ENCODE data around the gene VAMP8.
A peak's percentile ranks its signal among the peaks of the same experiment; 100 is the strongest.
"Not testable (repeated sequence)": the region's sequence is repeated elsewhere in the genome, so short reads cannot be mapped to it uniquely, and the experiment has no call there.

VAMP8 gene
- 37.0 to 53.7 (median 45.1) reads per million in 4 experiments for total RNA-seq

DNA sequence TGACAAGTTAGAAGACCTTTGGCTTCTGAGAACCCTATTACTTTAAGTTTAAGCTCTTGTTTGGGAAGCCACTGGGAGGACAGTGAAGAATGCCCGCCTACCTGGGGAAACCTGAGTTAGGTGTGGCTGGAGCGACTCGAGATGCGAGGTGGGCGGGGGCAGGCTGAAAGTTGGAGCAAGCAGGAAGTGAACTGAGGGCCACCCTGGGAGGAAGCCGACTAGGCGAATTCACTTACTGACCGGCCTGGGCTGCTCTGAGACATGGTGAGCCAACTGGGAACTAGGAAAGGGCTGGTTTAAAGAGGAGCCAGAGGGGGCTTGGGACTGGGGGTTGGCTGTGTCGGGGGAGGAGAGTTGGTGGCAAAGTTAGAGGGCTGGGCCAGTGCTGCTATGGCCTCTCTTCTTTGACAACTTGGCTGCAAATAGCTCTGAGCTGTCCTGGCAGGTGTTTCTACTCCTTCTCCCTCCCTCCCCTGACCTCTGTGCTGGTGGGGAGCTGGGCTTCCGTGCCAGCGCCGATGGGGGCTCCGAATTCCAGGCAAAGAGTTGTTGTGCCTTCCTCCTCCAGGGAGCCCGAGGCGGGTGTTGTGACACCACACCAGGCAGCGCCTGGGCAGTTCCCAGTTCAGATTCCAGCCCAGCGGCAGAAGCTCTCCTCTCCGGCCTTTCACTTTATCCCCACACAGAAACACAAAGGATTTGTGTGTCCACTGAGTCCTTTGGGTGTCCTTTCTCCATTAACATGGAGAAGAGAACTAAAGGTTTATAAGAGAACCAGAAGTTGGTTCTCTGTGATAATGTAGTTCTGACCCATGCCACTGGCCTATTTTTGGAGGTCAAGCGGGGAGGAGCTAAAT, at the start of gene VAMP8:
Gene VAMP8 (plus strand): TSS at position 201 of the 857 bp plus-strand sequence. CDS start 61 bp downstream, at position 262.
- DNase-seq: peak; percentile 53

DNA sequence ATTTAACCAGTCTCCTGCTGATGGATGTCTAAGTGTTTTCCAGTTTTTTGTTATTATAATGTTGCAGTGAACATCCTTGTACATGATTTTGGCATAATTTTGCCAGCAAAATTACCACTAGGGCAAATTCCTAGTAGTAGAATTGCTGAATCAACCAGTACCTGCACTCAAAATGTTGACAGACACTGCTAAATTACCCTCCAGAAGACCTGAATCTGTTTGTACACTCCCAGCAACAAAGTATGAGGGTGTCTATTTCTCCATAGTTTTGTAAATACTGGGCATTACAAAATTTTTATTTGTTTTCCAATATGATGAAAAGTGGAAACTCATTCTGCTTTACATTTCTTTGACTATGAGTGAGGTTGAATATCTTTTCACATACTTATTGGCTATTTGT, 49.6 kb upstream of the VAMP8 start:
- no peak for DNase-seq

DNA sequence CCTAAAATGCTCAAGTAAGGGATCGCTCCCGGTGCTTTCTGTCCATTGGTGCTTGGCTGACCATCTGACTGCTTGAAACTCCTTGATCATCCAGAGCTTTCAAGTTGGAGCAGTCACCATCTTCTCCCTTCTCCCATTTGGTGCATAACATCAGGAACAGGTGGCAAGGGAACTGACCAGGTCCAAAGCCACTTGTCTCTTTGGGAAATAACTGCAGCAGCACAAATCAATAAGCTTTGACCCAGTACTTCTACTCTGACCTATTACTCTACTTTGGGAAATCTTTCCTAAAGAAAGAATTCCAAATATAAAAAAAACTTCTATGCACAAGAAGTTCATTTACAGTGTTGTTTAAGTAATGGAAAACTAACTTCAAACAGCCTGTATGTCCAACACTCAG, 49.0 kb upstream of the VAMP8 start:
- DNase-seq: no peak

DNA sequence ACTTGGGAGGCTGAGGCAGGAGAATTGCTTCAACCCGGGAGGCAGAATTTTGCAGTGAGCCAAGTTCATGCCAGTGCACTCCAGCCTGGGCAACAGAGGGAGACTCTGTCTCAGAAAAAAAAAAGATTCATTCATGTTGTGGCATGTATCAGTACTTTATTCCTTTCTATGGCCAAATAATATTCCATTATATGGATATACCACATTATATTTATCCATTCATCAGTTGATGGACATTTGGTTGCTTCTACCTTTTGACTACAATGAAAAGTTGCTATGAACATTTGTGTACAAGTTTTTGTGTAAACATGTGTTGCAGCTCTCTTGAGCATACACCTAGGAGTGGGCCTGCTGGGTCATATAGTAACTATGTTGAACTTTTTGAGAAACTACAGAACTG, 47.6 kb upstream of the VAMP8 start:
- DNase-seq: no peak

DNA sequence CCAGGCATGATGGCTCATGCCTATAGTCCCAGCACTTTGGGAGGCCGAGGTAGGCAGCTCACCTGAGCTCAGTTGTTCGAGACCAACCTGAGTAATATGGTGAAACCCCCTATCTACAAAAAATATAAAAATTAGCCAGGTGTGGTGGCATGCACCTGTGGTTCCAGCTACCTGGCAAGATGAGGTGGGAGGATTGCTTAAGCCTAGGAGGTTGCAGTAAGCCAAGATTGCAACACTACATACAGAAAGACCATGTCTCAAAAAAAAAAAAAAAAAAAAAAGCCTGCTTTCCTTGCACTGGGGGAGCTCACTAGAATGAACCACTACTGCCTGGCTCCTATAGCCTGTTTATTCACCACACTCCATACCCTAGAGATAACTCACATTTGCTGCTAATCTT, 45.8 kb upstream of the VAMP8 start:
- DNase-seq: no peak

DNA sequence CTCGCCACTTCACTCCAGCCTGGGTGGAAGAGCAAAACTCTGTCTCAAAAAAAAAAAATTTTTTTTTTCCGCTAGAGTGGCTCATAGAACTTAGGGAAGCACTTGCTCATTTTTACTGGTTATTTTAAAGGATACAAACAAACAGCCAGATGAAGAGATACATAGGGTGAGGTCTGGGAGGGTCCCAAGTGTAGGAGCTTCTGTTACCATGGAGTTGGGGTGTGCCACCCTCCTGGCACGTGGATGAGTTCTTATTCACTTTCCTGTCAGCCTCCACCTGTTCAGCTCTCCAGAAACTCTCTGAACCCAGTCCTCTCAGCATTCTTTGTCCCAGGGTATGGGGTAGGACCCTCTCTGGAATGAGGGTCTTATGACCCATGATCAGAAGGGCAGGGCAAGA, 43.3 kb upstream of the VAMP8 start:
- DNase-seq: no peak

DNA sequence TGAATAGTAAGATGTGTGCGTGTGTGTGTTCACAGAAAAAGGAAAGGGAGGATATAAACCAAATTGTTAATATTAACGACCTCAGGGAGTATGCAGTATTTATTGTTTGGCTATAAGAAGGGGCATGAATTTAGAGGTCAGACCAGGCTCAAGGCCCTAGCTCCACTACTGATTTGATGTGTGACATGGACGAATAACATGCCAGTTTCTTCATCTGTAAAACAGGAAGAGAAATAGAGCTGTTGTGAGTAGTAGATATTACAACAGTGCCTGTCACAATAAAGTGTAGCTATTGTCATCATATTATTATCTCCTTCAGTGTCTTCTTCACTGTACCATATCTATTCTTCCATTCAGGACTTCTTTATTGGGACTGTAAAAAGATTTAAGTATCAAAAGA, 42.5 kb upstream of the VAMP8 start:
- DNase-seq: no peak

DNA sequence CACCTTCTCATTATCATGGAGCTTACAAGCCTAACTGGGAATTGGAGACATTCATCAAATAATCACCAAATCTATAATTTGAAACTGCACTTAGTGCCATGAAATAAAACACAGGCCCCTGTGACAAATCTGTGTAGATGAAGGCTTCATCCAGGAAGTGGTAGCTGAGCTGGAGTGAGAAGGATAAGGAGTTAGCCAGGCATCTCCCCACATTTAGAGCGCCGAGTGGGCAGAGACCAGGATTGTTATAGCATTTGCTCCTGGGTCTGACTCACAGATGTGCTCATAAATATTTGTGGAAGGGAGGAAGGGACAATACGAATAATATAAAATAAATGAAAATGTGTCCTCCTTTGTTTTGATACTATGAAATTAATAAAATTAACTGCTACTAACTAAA, 40.9 kb upstream of the VAMP8 start:
- no peak for DNase-seq

DNA sequence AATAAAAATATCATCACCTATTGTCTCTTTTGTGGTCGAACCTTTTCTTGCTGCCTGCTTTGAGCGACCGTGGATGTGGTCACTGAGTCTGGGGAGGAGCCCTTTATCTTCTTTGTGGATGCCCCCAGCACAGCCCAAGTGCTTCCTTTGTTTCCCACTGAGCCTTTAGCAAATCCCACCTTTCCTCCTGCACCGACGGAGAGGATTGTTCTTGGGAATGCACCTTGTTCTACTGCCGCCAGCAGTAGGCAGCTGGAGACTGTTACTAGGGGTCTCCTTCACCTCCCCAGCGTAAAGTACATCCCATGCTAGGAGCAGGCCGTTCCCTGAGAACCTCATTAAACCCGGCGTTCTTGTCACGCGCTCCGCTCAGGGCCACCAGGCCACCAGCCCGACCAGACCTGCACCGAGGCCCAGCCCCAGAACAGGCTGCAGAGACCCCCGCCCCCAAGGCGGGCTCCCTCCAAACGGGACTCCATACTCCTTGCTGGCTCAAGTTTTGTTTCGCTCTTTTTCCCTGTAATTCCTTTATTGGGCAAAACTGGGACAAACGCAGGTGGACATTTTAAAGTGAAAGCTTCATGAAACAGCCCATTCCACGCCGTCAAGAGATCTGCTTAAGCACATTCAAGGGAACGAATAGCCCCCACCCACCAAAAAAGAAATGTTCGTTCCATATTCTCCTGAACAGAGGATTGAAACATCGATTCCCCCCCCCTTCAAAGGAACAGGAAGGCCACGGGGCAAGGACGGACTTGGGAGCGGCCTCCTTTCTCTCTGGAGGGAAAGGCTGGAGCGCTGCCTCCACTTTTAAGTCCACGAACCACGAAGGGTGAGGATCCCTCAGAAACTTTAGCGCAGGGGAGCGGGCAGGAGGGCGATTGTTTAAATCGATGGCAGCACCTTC, 39.5 kb upstream of the VAMP8 start:
- peak; percentile 7 for DNase-seq

DNA sequence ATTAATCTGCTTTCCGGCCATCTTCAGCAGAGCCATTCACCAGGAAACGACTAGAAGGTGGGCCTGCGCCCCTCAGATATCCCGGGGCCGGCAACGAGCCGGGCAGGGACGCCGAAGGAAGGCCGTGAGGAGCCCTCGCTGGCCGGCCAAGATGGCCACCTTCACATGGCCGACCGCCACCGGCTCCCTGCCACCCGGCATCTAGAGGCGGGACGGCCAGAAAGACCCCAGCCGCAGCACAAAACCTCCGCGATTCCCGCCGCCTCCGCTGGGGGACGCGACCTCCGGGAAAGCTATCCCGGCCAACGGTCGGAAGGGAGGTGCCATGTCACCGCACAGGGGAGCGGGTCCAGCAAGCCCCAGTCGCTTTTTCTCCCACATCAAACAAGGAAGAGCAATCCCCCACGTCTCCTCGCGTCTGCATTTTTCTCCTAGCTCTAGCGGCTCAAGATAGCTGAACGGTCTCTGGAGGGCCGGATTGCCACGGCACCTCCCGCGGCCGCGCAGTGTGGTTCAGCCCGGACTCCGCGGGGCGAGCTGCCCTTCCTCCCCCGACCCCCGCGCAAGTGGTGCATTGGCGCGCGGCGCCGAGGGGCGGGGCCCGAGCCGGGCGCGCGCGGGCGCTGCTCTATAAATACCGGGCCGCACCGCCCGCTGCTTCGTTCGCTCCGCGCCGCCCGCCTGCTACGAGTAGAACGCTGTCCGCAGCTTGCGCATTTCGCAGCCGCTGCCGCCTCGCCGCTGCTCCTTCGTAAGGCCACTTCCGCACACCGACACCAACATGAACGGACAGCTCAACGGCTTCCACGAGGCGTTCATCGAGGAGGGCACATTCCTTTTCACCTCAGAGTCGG, 38.7 kb upstream of the VAMP8 start, which contains the start of gene MAT2A:
Gene MAT2A (plus strand): TSS at position 662 of the 854 bp plus-strand sequence. CDS start 120 bp downstream, at position 782.
- DNase-seq: peak; percentile 78

DNA sequence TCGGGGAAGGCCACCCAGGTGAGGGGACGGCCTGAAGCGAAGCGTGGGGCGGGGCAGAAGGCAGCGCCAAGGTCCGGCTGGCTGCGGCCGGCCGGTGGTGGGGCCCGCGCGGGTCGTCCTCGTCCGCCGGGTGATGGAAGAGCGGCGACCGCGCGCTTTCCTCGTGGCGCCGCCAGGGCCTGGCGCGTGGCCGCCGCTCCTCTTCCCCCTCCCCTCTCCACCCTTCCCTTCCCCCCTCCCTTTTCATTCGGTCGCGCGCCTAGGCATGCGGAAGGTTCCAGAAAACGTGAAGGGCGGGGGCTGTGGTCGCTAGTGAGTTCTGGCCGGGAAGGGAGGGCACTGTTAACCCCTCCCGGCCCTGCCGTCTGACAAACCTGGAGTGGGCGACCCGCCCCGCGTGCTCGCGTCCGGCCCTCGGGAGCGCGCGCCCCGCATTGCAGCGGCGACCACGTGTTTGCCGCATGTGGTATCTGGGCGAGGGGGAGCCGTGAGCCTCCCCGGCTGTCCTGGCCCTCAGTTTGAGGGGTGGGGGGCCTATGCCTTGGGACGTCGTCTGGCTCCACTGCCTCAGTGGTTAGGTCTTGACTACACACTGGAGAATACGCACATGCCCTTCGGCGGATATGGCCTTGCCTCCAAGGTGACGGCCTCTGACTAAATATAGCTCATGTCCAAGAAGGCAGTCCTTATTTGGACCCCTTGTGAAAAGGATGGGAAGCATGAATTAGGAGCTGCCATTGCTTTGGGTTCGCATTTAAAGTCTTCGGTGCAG, 37.8 kb upstream of the VAMP8 start:
- peak; percentile 57 for DNase-seq

DNA sequence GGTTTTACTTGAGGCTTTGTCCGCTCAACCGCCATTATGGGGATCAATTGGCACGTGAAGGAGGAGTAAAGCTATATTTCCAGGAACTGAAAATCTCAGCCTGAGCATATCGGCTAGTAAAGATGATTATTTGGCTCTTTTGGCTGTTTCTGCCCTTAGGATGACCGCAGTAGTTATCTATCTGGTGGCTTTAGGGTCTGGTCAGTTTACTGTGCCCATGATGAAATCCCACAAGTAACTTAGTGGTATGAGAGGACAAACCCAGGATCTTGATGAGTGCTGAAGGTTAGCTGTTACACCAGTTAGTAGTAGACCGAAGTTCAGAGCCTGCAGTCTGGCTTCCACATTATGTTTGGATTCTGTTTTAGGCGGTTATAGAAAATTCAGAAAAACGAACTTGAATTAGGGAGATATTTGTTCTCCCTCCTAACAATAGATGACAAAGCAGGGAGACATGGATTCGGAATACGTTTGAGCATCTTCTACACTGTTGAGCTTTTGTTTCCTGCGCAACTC, 37.2 kb upstream of the VAMP8 start:
- DNase-seq: no peak

DNA sequence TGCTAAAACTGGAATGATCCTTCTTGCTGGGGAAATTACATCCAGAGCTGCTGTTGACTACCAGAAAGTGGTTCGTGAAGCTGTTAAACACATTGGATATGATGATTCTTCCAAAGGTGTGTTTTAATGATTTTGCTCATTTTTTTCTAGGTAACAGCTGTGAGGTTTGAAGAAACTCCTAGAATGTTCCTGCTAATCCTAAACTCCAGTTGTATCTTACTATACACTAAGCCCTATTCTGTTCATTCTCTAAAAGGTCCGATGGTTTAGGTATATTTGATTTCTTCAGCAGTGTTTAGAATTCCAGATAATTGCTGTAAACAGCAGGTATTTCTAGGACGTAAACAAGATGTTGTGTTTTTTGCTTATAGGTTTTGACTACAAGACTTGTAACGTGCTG, 36.1 kb upstream of the VAMP8 start:
- DNase-seq: no peak

DNA sequence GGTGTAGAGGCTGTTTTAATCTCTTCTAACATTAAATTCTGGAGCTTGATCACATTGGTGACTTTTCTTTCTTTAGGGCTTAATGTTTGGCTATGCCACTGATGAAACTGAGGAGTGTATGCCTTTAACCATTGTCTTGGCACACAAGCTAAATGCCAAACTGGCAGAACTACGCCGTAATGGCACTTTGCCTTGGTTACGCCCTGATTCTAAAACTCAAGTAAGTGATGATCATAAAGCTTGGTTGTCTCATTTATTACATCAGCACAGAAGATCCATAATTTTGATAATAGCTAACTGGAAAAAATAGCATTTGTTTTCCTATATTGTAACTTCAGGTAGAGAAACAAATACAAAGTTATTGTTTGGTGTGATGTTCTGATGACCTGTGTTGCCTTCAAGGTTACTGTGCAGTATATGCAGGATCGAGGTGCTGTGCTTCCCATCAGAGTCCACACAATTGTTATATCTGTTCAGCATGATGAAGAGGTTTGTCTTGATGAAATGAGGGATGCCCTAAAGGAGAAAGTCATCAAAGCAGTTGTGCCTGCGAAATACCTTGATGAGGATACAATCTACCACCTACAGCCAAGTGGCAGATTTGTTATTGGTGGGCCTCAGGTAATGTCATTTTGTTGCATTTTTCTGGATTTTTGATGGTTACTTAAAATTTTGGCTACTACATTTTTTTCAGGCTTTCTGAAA, 35.5 kb upstream of the VAMP8 start:
- no peak for DNase-seq

DNA sequence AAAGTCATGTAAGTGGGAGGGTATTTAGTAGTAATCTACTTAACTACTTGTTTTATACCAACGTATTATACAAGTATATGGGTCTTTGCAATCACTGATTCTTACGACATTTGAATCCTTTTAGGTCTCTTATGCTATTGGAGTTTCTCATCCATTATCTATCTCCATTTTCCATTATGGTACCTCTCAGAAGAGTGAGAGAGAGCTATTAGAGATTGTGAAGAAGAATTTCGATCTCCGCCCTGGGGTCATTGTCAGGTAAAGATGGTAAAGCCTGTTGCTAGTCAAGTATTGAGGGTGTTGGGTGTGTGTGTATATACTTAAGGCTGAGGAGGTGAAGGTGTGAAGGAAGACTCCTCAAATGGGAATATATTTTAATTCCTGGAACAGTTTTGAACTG, 34.6 kb upstream of the VAMP8 start:
- DNase-seq: no peak

DNA sequence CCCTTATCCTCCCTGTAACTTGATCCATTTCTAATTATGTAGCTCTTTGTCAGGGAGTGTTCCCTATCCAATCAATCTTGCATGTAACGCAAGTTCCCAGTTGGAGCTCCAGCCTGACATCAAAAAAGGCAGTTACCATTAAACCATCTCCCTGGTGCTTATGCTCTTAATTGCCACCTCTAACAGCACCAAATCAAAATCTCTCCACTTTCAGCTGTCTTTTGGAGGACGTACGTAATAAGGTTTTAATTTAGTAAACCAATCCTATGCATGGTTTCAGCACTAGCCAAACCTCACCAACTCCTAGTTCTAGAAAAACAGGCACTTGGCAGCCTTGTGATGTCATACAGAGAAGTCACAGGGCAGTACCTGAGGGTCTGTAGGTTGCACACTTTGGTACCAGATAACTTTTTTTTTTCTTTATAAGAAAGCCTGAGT, 33.1 kb upstream of the VAMP8 start:
- DNase-seq: not testable (repeated sequence)

DNA sequence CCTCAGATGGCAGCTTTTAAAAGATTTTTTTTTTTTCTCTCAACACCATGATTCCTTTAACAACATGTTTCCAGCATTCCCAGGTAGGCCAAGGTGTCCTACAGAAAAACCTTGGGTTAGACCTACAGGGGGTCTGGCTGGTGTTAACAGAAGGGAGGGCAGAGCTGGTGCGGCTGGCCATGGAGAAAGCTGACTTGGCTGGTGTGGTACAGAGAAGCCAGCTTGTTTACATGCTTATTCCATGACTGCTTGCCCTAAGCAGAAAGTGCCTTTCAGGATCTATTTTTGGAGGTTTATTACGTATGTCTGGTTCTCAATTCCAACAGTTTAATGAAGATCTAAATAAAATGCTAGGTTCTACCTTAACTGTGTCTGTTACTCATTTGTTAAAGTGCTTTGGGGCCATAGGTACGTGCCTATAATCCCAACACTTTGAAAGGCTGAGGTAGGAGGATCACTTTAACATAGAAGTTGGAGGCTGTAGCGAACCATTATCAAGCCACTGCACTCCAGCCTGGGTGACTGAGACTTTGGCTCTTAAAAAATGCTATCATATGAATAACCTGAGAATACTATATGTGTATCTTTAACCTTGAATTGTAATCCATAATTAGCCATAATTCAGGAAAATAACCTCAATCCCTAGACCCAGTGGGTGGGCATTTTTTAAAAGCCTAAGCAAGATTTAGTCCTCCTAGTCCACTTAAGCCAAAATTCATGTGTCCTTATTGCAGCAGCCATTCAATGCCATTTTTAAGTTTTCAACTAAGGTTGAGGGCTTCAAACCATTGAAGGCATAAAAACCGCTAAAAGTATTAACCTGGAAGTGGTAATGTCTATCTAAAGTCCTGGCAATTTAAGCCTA, 32.2 kb upstream of the VAMP8 start:
- DNase-seq: not testable (repeated sequence)

DNA sequence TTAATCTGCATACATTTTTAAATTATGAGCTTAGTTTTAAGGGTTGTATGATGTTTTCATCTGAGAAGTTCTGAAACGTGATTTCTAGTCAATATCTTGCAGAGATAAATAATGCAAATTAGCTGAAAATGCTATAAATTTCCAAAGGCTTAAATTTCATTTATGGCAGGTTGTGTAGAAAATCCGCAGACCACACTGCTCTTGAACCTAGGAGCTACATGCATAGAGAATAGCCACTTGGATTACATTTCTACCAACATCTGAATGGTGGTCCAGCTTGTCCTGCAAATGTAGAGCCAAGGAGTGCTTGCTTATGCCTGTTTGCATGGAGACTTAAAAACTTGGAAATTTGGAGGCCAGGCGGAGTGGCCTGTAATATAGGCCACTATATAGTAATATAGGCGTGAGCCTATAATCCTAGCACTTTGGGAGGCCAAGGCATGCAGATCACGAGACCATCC, 31.6 kb upstream of the VAMP8 start:
- DNase-seq: no peak

DNA sequence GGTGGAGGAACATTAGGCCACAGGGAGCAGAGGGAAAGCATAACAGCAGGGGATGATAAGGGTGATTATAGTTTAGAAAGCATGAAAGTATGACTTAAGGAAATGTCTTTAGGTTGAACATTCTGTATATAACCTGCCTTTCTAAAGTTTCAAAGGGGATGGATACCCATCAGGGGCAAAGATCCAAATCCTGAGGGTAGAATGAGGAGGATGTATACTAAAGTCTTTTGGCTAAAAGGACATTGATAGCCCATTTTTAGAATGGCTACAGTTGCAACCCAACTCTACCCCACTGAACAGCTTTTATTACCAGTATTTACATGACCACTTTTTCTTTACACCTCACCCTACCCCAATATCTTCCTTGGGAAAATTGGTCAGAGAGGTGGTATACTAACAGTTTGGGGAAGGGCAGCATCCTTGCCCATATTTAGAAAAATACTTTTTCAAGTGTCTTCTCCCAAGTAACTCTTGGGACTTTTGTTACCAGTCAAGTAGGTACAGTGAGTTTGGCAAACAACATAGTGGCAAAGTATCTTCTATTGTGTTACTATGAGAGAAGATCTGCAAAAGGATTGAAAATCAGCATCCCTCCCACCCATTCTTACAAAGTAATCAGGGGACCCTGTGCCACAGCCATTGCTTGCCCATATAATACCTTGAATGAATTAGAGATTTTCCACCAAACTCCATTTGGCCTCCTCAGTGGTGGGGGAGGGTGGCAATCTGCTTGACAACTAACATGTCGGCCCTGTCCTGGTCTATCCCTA, 30.1 kb upstream of the VAMP8 start:
- DNase-seq: no peak

Data from effector CD8-positive, alpha-beta T cell (primary cell).